ENCODE measurements around the gene TAF10.

TAF10 gene

GRCh38 chr11:6612213-6613041, at the start of gene TAF10:
TSS of gene TAF10 (minus strand) at chr11:6612216. CDS start at chr11:6612189, 27 bp downstream.
- DNase-seq (ENCODE audit: low read depth): peak; percentile 88

DNA sequence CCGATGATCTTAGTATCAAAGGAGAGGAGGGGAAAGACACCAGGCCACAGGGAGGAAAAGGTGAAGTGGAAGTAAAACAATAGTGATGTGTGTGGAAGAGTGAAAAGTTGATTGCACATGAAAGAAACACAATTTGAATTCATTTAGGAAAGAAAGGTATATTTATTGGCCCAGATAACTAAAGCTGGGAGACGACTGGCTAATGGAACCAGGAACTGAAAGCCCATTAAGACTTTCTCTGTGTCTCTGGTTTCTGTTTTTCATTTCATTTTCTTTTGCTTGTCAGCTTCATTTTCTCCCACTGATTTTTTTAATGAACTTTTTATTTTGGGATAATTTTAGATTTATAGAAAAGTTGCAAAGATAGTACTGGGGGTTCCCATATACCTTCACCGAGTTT, 48.7 kb upstream of the TAF10 start:
- no peak for DNase-seq (ENCODE audit: low read depth)

DNA sequence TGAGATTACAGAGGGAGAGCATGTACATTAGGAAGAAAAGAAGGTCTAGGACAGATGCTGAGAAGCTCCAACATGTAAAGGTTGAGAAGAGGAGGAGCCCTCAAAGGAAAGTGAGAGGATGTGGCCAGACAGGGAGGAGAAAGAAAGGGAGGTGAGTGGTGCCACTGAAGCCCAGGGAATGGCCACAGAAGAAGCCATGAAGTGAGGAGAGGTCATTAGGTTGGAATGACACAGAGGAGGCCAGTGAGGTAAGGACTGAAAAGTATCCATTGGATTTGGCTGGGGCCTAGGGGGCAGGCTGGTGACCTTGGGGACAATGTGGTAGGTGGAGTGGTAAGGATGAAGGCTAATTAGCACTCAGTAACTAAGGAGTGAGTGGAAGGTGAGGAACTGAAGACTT, 46.6 kb upstream of the TAF10 start:
- no peak for DNase-seq (ENCODE audit: low read depth)

DNA sequence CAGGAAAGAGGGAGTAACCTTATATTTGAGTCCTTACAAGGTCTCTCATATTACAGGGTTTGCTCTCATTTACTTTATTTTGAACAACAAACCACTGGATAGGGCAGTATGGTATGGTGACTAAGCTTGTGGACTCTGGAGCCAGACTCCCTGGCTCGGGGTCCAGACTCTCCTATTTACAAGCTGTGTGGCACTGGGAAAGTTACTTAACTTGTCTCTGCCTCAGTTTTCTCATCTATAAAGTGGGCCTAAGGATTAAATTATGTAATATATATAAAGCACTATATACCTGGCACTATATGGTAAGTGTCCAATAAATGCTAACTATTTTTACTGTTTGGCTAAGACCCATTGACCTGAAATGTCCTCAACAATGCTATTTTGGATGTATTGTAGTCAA, 45.3 kb upstream of the TAF10 start:
- no peak for DNase-seq (ENCODE audit: low read depth)

GRCh38 chr11:6656936-6657335, 44.9 kb upstream of the TAF10 start:
- no peak for DNase-seq (ENCODE audit: low read depth)

DNA sequence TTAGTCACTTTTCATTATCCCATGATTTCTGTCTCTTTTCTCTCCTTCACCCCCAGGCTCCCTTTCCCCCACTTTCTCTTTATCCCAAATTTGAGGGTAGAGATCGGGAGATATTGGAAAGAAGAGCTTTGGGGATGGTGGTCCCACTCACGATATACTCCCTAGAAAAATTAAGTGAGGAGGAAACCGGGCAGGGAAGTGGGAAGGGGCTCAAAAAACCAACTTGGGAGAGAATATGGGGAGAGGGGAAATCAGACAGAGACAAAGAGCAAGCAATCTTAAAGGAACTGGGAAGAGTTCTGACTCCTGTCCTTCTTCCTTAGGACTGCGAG, 44.5 kb upstream of the TAF10 start:
- no peak for DNase-seq (ENCODE audit: low read depth)

DNA sequence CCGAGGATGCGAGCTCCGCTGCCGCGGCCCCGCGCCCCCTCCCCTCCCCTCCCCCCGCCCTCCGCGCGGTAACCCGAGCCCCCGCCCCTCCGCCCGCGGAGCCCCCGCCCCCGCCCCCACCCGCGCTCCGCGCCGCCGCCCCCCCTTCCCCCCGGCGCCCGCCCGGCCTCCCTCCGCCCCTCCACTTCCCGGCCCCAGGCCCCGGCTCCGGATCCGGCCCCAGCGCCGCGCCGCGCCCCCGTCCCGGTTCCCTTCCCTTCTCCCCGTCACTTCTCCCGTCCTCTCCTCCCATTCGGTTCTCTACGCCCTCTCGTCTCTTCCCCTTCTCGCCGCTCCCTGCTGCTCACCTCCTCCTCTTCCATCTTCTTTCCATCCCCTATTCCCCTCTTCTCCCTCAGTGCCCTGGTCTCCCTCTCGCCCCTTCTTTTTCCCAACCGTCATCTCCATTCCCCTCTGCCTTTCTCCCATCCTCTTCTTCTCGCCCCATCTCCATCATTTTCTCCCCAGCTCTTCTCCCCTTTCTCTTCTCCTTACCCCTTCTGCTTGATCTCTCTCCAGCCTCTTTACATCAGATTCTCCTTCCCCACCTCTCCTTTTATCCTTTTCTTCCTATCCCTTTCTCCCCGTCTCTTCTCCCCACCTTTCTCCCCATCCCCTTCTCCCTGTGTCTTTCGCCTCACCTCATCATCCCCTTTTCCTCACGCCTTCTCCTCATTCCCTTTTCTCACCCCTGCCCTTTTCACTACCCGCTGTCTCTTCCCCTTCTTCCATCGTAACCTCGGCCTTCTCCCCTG, 44.0 kb upstream of the TAF10 start, which contains the start of gene DCHS1:
Gene DCHS1, minus strand, starts transcription at position 20 of the 794 bp plus-strand sequence. CDS start 14,196 bp downstream, outside the sequence.
- no peak for DNase-seq (ENCODE audit: low read depth)

GRCh38 chr11:6655020-6655789, 43.2 kb upstream of the TAF10 start:
- DNase-seq (ENCODE audit: low read depth): no peak

- DNase-seq (ENCODE audit: low read depth): no peak
Measured at GRCh38 chr11:6654281-6655019, 42.4 kb upstream of the TAF10 start.

- DNase-seq (ENCODE audit: low read depth): no peak
Measured at GRCh38 chr11:6653656-6654055, 41.6 kb upstream of the TAF10 start.

GRCh38 chr11:6653097-6653496, 41.1 kb upstream of the TAF10 start:
- no peak for DNase-seq (ENCODE audit: low read depth)

- no peak for DNase-seq (ENCODE audit: low read depth)
Measured at GRCh38 chr11:6652182-6652581, 40.2 kb upstream of the TAF10 start.

GRCh38 chr11:6650980-6651379, 39.0 kb upstream of the TAF10 start:
- no peak for DNase-seq (ENCODE audit: low read depth)

GRCh38 chr11:6650104-6650503, 38.1 kb upstream of the TAF10 start:
- DNase-seq (ENCODE audit: low read depth): no peak

DNA sequence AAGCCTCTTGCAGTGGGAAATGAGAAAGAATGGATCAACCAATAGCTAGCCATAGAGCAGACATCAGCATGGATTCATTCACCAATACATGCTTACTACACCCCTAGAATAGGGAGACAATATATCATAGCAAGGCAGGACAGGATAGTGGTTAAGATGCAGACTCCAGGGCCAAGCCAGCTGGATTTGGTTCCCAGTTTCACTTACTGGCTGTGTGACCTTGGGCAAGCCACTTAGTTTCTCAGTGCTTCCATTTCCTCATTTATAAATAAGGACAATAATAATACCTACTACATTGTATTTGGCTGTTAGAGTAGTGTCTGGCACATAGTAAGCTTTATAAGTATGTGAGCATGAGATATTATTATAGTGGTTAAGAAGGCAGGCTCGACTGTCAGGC, 36.5 kb upstream of the TAF10 start:
- no peak for DNase-seq (ENCODE audit: low read depth)

GRCh38 chr11:6647836-6648235, 35.8 kb upstream of the TAF10 start:
- DNase-seq (ENCODE audit: low read depth): no peak

DNA sequence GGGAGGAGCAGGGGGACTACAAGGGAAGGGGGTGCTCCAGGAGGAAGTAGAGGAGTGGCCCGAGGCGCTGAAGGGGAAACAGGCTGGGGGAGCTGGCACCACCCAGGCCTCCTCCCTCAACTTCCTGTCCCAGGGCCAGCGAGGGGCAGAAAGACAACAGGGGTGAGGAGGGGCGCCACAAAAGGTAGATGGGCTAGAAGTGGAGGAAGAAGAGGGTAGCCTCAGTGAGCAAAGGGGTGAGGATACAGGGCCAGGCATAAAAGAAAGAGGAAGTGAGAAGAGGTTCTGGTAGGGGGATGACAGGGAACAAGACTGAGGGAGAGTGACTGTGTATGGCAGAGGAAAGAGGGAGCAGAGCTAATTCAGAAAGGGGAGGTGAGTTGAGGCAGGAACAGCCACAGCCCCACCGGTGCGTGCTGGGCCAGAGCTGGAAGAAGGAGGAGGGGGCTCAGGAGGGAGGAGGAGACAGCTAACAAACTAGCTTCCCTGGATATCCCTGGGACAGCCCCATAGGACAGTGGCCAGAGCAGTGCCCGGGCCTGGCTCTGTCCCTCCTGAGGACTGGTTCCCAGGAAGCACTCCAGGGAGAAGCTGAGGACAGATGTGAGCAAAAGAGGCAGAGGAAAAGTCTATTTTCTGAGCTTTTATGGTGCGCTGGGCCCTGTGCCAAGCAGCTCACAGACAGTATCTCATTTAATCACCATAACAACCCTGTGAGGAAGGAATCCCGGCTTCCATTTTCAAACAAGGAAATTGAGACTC, 35.1 kb upstream of the TAF10 start:
- no peak for DNase-seq (ENCODE audit: low read depth)

DNA sequence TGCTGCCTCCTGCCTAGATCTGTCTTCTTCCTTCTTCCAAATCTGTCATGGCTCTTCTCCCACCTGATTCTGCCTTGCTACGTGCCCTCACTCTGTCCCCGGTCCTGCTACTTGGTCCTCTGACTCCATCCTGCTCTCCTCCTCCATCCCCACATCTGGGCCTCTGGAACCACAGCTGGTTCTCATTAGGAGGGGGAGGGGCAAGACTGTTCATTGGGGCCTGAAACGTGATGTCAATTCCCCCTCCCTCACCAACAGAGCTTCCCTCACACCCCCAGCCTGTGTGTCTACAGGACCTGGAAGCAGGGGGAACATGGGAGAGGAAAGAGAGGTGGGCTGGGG, 34.5 kb upstream of the TAF10 start:
- no peak for DNase-seq (ENCODE audit: low read depth)

DNA sequence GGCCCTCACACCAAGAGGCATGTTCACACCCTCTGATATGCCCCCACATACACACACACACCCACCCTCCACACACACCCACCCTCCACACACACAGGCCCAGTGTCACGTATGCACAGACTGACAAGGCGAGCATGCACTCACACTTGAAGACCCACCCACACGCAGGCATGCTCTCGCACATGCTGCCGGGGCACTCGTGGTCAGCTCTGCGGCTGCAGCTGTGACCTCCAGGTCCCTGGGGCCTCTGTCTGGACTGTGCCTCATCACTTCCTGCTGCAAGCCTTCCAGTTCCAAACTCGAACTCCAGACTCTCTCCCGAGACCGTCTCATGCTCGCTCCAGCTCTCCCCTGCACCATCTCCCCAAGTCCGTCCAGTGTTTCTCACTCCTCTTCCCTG, 34.1 kb upstream of the TAF10 start:
- DNase-seq (ENCODE audit: low read depth): no peak

DNA sequence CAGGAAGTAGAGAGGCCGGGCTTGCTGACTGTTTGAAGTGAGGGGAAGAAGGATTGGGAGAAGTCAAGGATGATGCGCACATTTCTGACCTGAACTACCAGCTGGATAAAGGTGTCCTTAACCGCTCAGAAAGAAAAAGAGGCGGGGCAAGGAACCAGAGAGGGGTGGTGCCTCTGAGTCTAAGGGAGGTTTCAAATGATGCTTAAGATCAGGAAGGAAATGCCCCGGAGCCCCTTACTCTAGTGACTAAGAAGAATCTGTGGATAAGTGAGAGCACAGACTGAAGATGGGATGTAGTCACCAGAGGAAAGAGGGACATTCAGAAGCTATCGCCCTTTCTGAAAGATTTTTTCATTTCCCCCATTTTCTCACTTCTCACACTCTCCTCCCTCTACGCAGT, 30.9 kb upstream of the TAF10 start:
- no peak for DNase-seq (ENCODE audit: low read depth)

DNA sequence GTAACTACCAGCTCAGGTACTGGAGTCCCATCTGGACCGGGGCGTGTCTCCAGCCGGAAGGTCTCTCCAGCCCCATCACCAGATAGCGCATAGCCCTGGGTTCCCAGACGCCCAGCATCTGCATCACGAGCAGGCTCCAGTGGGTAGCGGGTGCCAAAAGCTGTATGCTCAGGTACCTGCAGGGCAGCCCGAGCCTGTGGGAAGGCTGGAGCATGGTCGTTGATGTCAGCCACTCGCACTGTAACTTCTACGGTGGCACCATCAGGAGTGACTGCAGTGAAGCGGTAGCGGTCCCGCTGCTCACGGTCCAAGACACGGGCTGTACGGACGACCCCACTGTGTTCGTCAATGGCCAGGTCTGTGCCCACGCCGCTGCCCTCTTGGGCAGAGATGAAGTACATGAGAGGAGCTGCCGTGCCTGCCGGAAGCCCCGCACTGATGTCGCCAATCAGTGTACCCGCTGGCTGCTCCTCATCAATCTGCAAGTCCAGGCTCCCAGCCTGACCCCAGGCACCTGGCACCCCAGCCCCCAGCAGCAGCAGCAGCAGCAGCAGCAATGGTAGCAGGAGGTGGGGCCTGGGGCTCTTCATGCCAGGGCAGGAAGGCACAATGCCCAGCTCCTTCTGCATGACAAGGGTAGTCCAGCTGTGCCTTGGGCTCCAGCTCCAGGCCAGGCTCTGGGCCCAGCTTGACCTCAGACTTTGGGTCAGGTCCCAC, 29.1 kb upstream of the TAF10 start:
- no peak for DNase-seq (ENCODE audit: low read depth)

All from stimulated activated CD8-positive, alpha-beta memory T cell treated with anti-CD3 and anti-CD28 coated beads, Interleukin-15, amount 100 ng/mL, for 1 hour (primary cell).